H1 (cell line): ENCODE results near the gene MED12L. TPM values are rescaled to one million over a fixed set of nuclear protein-coding genes. Genes with fewer than 3 reads are reported as not detected.

Experiments used
- CTCF ChIA-PET: fragments of 300-600 bp; sonication (Branson Sonifier 250); formaldehyde crosslinking; loops from one replicate; lab custom pipeline; 2021; ENCODE audit not compliant: partially characterized antibody; lab: Charles Lee
- POLR2A ChIA-PET: fragments of 300-600 bp; sonication (Branson Sonifier 250); formaldehyde crosslinking; loops from one replicate; lab custom pipeline; 2021; ENCODE audit warnings: inconsistent platforms; ENCODE audit not compliant: partially characterized antibody; lab: Charles Lee
- DNase-seq, 2 experiments: peaks; one replicate each; pipeline versions ENCODE4 v3.0.0 to v3.0.0-alpha.2; 2010 to 2022; ENCODE audit warnings: low spot score in 2 of 2, low read depth in 1 of 2, mixed read lengths in 1 of 2
- FAIRE-seq: peaks from 2 replicates; lab custom pipeline; 2011; peaks lifted over from hg19 to GRCh38; lab: Jason Lieb, UNC
- H2AFZ ChIP-seq: 2 replicates; pipeline ENCODE4 v1.8.1; 2012; ENCODE audit warnings: low read length, inconsistent platforms
- H2AK5ac ChIP-seq: 2 replicates; pipeline ENCODE4 v1.6.1; 2013; ENCODE audit warnings: low read depth, low read length
- H2BK120ac ChIP-seq: replicated peaks from 2 replicates; pipeline ENCODE3; 2013; ENCODE audit warnings: low read depth, low read length, inconsistent platforms
- H2BK12ac ChIP-seq: 2 replicates; pipeline ENCODE4 v1.6.1; 2013; ENCODE audit warnings: low read depth, low read length
- H2BK15ac ChIP-seq: 2 replicates; pipeline ENCODE4 v1.6.1; 2013; ENCODE audit warnings: low read length
- H2BK20ac ChIP-seq: 2 replicates; pipeline ENCODE4 v1.6.1; 2013; ENCODE audit warnings: low read length
- H2BK5ac ChIP-seq: 2 replicates; pipeline ENCODE4 v1.6.1; 2013; ENCODE audit warnings: low read depth, low read length
- H3K14ac ChIP-seq: 2 replicates; pipeline ENCODE4 v1.6.1; 2013; ENCODE audit warnings: inconsistent platforms; ENCODE audit not compliant: insufficient read length
- H3K18ac ChIP-seq: 2 replicates; pipeline ENCODE4 v1.6.1; 2013; ENCODE audit warnings: low read length; ENCODE audit errors: extremely low read depth
- H3K23ac ChIP-seq: 2 replicates; pipeline ENCODE4 v1.6.1; 2013; ENCODE audit warnings: inconsistent platforms; ENCODE audit not compliant: insufficient read length
- H3K23me2 ChIP-seq: 2 replicates; pipeline ENCODE4 v1.6.1; 2013; ENCODE audit warnings: low read depth, low read length
- H3K27ac ChIP-seq: 2 replicates; pipeline ENCODE4 v1.6.1; 2011; ENCODE audit warnings: low read depth, low read length, inconsistent platforms
- H3K27me3 ChIP-seq, 4 experiments: replicated peaks in 1 of 4; 1 replicate in 1 of 4; 2 replicates in 3 of 4; pipeline versions ENCODE4 v1.6.1 to v1.8.1; 2011 to 2013; ENCODE audit warnings: low read length in 3 of 4, mild to moderate bottlenecking in 3 of 4, inconsistent platforms in 2 of 4, mixed read lengths in 2 of 4, moderate library complexity in 1 of 4; ENCODE audit not compliant: control insufficient read depth in 3 of 4, insufficient read depth in 3 of 4; ENCODE audit errors: extremely low read depth in 1 of 4
- H3K36me3 ChIP-seq, 4 experiments: 2 replicates each; pipeline versions ENCODE4 v1.6.1 to v1.8.1; 2011 to 2013; ENCODE audit warnings: mild to moderate bottlenecking in 4 of 4, low read length in 3 of 4, moderate library complexity in 2 of 4, control low read depth in 1 of 4, inconsistent platforms in 1 of 4; ENCODE audit not compliant: insufficient read depth in 4 of 4, control insufficient read depth in 2 of 4
- H3K4ac ChIP-seq: replicated peaks from 2 replicates; pipeline ENCODE3; 2013; ENCODE audit warnings: low read length, low read depth, mixed read lengths, inconsistent platforms; ENCODE audit not compliant: insufficient read length
- H3K4me1 ChIP-seq, 4 experiments: replicated peaks in 1 of 4; 1 replicate in 1 of 4; 2 replicates in 3 of 4; pipeline versions ENCODE4 v1.6.1 to v1.8.1; 2011 to 2013; ENCODE audit warnings: low read length in 3 of 4, inconsistent platforms in 2 of 4, mixed read lengths in 1 of 4; ENCODE audit not compliant: insufficient read depth in 4 of 4, control insufficient read depth in 3 of 4
- H3K4me2 ChIP-seq, 2 experiments: 2 replicates each; pipeline versions ENCODE4 v1.6.1 to v1.8.1; 2011 to 2013; ENCODE audit warnings: low read depth in 2 of 2, low read length in 2 of 2, control low read depth in 1 of 2, inconsistent platforms in 1 of 2, mild to moderate bottlenecking in 1 of 2; ENCODE audit not compliant: insufficient read depth in 1 of 2
- H3K4me3 ChIP-seq, 4 experiments: fragments of 200-600, 300-600 bp in 1 of 4; sonication (generic), shearing (Covaris generic), sonication (Bioruptor Twin) in 1 of 4; 2 replicates each; pipeline versions ENCODE4 v1.5.1 to v1.8.1; 2011 to 2016; ENCODE audit warnings: low read length in 4 of 4, low read depth in 3 of 4, control low read depth in 2 of 4, inconsistent platforms in 2 of 4, mild to moderate bottlenecking in 2 of 4, mixed read lengths in 1 of 4, moderate library complexity in 1 of 4; ENCODE audit not compliant: insufficient read depth in 2 of 4; ENCODE audit errors: extremely low read depth in 1 of 4
- H3K56ac ChIP-seq: replicated peaks from 2 replicates; pipeline ENCODE3; 2013; ENCODE audit warnings: low read depth, mild to moderate bottlenecking, mixed read lengths, low read length, inconsistent platforms; ENCODE audit not compliant: insufficient read length
- H3K79me1 ChIP-seq: 2 replicates; pipeline ENCODE4 v1.6.1; 2013; ENCODE audit warnings: low read depth, low read length, control low read depth
- H3K79me2 ChIP-seq, 2 experiments: 2 replicates each; pipeline versions ENCODE4 v1.6.1 to v1.8.1; 2012 to 2013; ENCODE audit warnings: low read length in 2 of 2, mild to moderate bottlenecking in 2 of 2, inconsistent platforms in 1 of 2; ENCODE audit not compliant: insufficient read depth in 2 of 2, control insufficient read depth in 1 of 2
- H3K9ac ChIP-seq, 4 experiments: replicated peaks in 1 of 4; 1 replicate in 1 of 4; 2 replicates in 3 of 4; pipeline versions ENCODE4 v1.6.1 to v1.8.1; 2011 to 2013; ENCODE audit warnings: low read depth in 3 of 4, low read length in 3 of 4, control low read depth in 2 of 4, mild to moderate bottlenecking in 2 of 4, moderate library complexity in 2 of 4, inconsistent platforms in 1 of 4; ENCODE audit errors: extremely low read depth in 1 of 4
- H3K9me3 ChIP-seq, 2 experiments: 2 replicates each; pipeline versions ENCODE4 v1.6.1 to v1.8.1; 2012 to 2013; ENCODE audit warnings: mild to moderate bottlenecking in 2 of 2, moderate library complexity in 2 of 2, control low read depth in 1 of 2, inconsistent platforms in 1 of 2, low read depth in 1 of 2, low read length in 1 of 2, mixed read lengths in 1 of 2; ENCODE audit not compliant: insufficient read depth in 2 of 2
- H4K20me1 ChIP-seq, 2 experiments: replicated peaks in 1 of 2; 2 replicates each; pipeline versions ENCODE3 to v1.8.1; 2011 to 2013; ENCODE audit warnings: inconsistent platforms in 2 of 2, low read length in 2 of 2, mild to moderate bottlenecking in 1 of 2; ENCODE audit not compliant: insufficient read depth in 2 of 2, control insufficient read depth in 1 of 2
- H4K5ac ChIP-seq: 2 replicates; pipeline ENCODE4 v1.6.1; 2013; ENCODE audit warnings: low read length, low read depth, mixed read lengths, inconsistent platforms; ENCODE audit not compliant: insufficient read length
- H4K8ac ChIP-seq: 2 replicates; pipeline ENCODE4 v1.8.0; 2013; ENCODE audit warnings: mild to moderate bottlenecking, moderate library complexity, low read length, inconsistent platforms; ENCODE audit not compliant: insufficient read depth; ENCODE audit errors: extremely low read depth
- H4K91ac ChIP-seq: replicated peaks from 2 replicates; pipeline ENCODE3; 2013; ENCODE audit warnings: low read length, mixed read lengths, inconsistent platforms; ENCODE audit not compliant: insufficient read length
- CBX5 ChIP-seq: fragments of 300-800, 300-1000 bp; sonication (generic); IDR thresholded peaks from 2 replicates; pipeline ENCODE4 v1.7.1; 2016; ENCODE audit warnings: antibody characterized with exemption, low read length, low read depth
- KDM1A ChIP-seq: fragments of 200-600, 300-600 bp; sonication (generic); IDR thresholded peaks from 2 replicates; pipeline ENCODE4 v1.7.1; 2016; ENCODE audit warnings: mild to moderate bottlenecking, low read length, borderline replicate concordance
- RFX5 ChIP-seq: IDR thresholded peaks from 2 replicates; pipeline ENCODE4 v1.6.1; 2011; ENCODE audit warnings: low read depth, low read length, improper control_type of control experiment, borderline replicate concordance
- SIX5 ChIP-seq: IDR thresholded peaks from 2 replicates; pipeline ENCODE4 v1.6.1; 2011; ENCODE audit warnings: mild to moderate bottlenecking, low read depth, low read length
- SP2 ChIP-seq: IDR thresholded peaks from 2 replicates; pipeline ENCODE4 v1.6.1; 2012; ENCODE audit warnings: mild to moderate bottlenecking, low read length, inconsistent platforms
- TBP ChIP-seq: IDR thresholded peaks from 2 replicates; pipeline ENCODE4 v1.6.1; 2011; ENCODE audit warnings: low read depth, low read length, improper control_type of control experiment
- WGBS, 2 experiments: shearing (Covaris generic) in 1 of 2; methylation state at CpG; one replicate each; pipeline versions ENCODE4 v1.1.6 to v1.1.7; 2013 to 2015; ENCODE audit warnings: low lambda C conversion rate in 2 of 2, mixed read lengths in 2 of 2, inconsistent platforms in 1 of 2, low coverage in 1 of 2, missing lambda C conversion rate in 1 of 2; ENCODE audit not compliant: insufficient replicate concordance in 2 of 2, insufficient coverage in 1 of 2, insufficient read length in 1 of 2; ENCODE audit errors: extremely low coverage in 1 of 2, missing lambda C conversion rate in 1 of 2; 5-methylcytosine and 5-hydroxymethylcytosine counted together
- polyA plus RNA-seq, 7 experiments: library from polyadenylated mRNA; depleted of rRNA in 3 of 7; stranded (reverse) in 5 of 7; unstranded in 2 of 7; fragments of >200 nt in 5 of 7; fragments of 200-250 nt in 2 of 7; gene quantifications; 1 replicate in 5 of 7; 2 replicates in 1 of 7; 4 replicates in 1 of 7; pipeline versions ENCODE4 v1.2.1 to v1.2.3, GENCODE V29; 2011 to 2013; ENCODE audit warnings: missing spikeins in 2 of 7, mixed read lengths in 2 of 7
- total RNA-seq: library from RNA; stranded (reverse); fragmentation: NEBNext Ultra II Directional; extraction: Animal tissue kit (Norgen Biotek cat#: 25700); gene quantifications from 2 replicates; pipeline ENCODE4 v1.2.1, GENCODE V29; 2021

Gene MED12L
- total and polyA plus RNA-seq, 2 of the 8 experiments (the other 6 are each of a cell fraction or from before 2014, with no cell fraction given): 3.6 to 26.2 TPM

DNA sequence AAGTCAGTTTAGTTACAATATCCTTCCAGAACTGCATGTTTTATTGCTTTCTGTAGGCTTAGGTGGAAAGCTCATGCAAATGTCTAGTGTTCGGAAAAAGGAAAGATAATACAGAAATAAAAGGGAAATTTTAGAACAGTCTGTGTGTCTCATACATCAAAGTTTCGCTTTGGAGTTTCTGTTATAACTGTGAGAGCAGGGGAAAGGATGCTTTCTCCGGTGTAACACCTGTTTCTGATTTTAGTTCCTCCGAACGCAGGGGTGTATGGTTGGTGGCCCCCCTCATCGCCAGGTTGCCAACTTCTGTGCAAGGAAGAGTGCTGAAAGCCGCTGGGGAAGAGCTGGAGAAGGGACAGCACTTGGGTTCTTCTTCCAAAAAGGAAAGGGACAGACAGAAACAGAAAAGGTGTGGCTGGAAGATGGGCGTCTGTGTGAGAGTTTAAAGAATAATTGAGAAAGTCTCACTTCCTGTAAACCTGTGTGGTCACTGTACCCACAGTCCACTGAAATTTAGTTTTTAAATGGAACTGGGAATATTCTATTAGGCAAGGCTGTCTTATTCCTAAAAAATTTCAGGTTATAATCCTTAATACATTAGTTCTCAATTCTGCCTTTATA is 292.4 kb downstream of the MED12L start:
- H2BK20ac ChIP-seq: no peak overlapping the region
- no peak for DNase-seq
- H4K20me1 ChIP-seq: no peaks in the 10 kb centered on the region
- H3K23ac ChIP-seq: no peak overlapping the region
- no peak overlapping the region for H2BK120ac ChIP-seq
- H3K4ac ChIP-seq: no peak overlapping the region
- no peaks in the 10 kb centered on the region for H3K9me3 ChIP-seq
- no peaks in the 10 kb centered on the region for H3K27me3 ChIP-seq
- H3K18ac ChIP-seq: no peak overlapping the region
- no peak overlapping the region for H2AK5ac ChIP-seq
- CTCF ChIA-PET: interaction anchor here (0.7 to 3.3 kb wide), 8 partner anchors 10 to 857 kb away, joined by 3 to 9 read pairs (median 3); no protein-coding TSS in a partner anchor
- FAIRE-seq: no peak
- no peak overlapping the region for H3K14ac ChIP-seq
- no peak overlapping the region for H3K9ac ChIP-seq
- H3K56ac ChIP-seq: no peak overlapping the region
- no peak overlapping the region for H2BK15ac ChIP-seq
- peaks cover 0 to 12% (median 1%) of the 10 kb centered on the region in 4 experiments; a peak in 2 of 8 replicates for H3K36me3 ChIP-seq
- 85% methylated on average over 8 of the region's 8 CpGs; no CpG with 5 or more reads in 1 of the 2 experiments for WGBS, 2 experiments
- H3K23me2 ChIP-seq: no peaks in the 10 kb centered on the region
- H2BK12ac ChIP-seq: no peak overlapping the region
- no peak overlapping the region for H4K8ac ChIP-seq
- H3K4me3 ChIP-seq: no peak overlapping the region
- no peak for TF ChIP-seq SP2
- TF ChIP-seq SIX5: no peak
- no peak for TF ChIP-seq RFX5
- TF ChIP-seq KDM1A: no peak
- no peak for TF ChIP-seq CBX5
- TF ChIP-seq TBP: no peak
- no peak overlapping the region for H2BK5ac ChIP-seq
- no peaks in the 10 kb centered on the region for H3K4me1 ChIP-seq
- no peak overlapping the region for H3K4me2 ChIP-seq
- POLR2A ChIA-PET: interaction anchor here (0.6 kb wide), 1 partner anchor 21 kb away, joined by 3 read pairs; no protein-coding TSS in a partner anchor
- H2AFZ ChIP-seq: no peak overlapping the region
- no peak overlapping the region for H3K27ac ChIP-seq
- H3K79me2 ChIP-seq: no peaks in the 10 kb centered on the region
- H3K79me1 ChIP-seq: no peaks in the 10 kb centered on the region
- no peak overlapping the region for H4K91ac ChIP-seq
- H4K5ac ChIP-seq: no peak overlapping the region
